Right lung (tissue), 5 donors: ENCODE data around the gene ELMOD1. TPM values are rescaled to one million over a fixed set of nuclear protein-coding genes. Genes with fewer than 3 reads are reported as not detected.

ENCODE experiments used
- polyA plus RNA-seq, 5 donors: library from polyadenylated mRNA; unstranded; fragments of 120-200 nt; gene quantifications; one replicate each; pipeline versions ENCODE4 v1.2.1 to v1.2.3, GENCODE V29; 2013; ENCODE audit warnings: inconsistent platforms in 1 of 5, low replicate concordance in 1 of 5; ENCODE audit not compliant: insufficient read length in 5 of 5, insufficient read depth in 1 of 5

ELMOD1 gene
- polyA plus RNA-seq, 5 donors, result 3.8 to 7.9 (median 6.1) TPM

Other genes starting within 250 kb of the ELMOD1 start
- 10 to 100 TPM; 13.9 to 25.3 (median 23.2) TPM for gene CWF19L2, start 133.3 kb upstream of the ELMOD1 start, polyA plus RNA-seq
- 10 to 100 TPM; 10.3 to 19.9 (median 15.9) TPM for gene ALKBH8, start 25.4 kb upstream of the ELMOD1 start, polyA plus RNA-seq
- gene SLN, start 120.9 kb downstream of the ELMOD1 start, polyA plus RNA-seq, result 10 to 100 TPM in 1 of 5 donors, 1 to 10 TPM in 2, under 1 TPM in 1, not detected in 1; 0.30 to 92.3 (median 1.8) TPM